SH-SY5Y (cell line): ENCODE data around the gene SGCA.

Source experiments
- GATA2 ChIP-seq: IDR thresholded peaks from 2 replicates; pipeline ENCODE4 v1.6.1; 2011; ENCODE audit warnings: mild to moderate bottlenecking, low read depth, low read length
- GATA3 ChIP-seq: IDR thresholded peaks from 2 replicates; pipeline ENCODE4 v1.6.1; 2011; ENCODE audit warnings: low read depth, mild to moderate bottlenecking, low read length, moderate library complexity

DNA sequence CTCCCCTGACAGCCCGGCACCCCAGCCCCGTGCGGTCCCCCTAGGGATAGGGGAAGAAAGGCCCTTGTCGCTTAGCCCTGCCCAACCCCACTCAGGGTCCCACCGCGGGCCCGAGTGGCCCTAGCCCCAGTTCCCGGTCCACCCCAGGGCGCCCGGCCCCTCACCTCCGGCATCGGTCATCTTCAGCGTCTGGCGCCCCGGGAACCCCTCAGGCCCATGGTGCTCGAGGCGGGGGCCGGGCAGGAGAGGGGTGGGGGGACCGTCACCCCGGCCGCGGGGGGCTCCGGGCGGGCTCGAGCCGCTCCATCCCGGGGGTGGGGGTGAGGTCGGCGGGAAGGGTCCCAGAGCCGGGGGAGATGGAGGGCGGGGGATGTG, 36.5 kb upstream of the SGCA start:
- TF ChIP-seq GATA2 = no peak
- TF ChIP-seq GATA3 = no peak
